ENCODE measurements around the gene MCOLN2. TPM values are rescaled to one million over a fixed set of nuclear protein-coding genes. Genes with fewer than 3 reads are reported as not detected.
A peak's percentile ranks its signal among the peaks of the same experiment; 100 is the strongest.

MCOLN2 gene
- total and polyA plus RNA-seq, 2 of the 4 experiments (the other 2 are of a cell fraction) = 0.43 to 0.54 TPM

DNA sequence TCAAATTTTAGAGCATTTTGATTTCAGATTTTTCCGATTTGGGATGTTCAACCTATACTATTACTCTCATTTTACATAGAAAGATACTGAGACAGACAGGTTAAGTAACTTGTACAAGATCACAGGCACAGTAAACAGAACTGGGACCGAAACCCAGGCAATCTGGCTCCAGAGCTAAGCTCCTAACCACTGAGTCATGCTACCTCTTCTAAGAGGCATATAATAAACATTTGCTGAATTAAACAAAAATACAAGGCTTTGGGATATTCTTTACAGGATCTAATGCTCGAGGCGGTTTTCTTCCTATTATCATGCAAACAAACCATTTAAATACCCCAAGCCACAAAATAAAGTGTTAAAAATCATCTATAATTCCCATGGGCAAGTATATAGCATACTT is 50.3 kb downstream of the MCOLN2 start:
- Histone ChIP-seq H3K27ac (ENCODE audit: insufficient read depth, low read length) (peak overlapping the region; percentile 22; the same call in 1 of the 2 replicates), H3K4me2 (ENCODE audit: low read depth, low read length) (peak overlapping the region; percentile 19; the same call in 1 of the 2 replicates), H3K9me3 (ENCODE audit: control insufficient read depth, insufficient read depth, low read length) (peaks cover 2% of the 10 kb centered on the region; the same call in 1 of the 2 replicates), H3K27me3 (ENCODE audit: control insufficient read depth, insufficient read depth, low read length) (peaks cover 2% of the 10 kb centered on the region; the same call in 1 of the 2 replicates), H3K79me1 (ENCODE audit: low read depth in 1 of 2, low read length in 2 of 2) (no peaks in the 10 kb centered on the region), H3K9ac (ENCODE audit: low read depth, low read length) (no peak overlapping the region), H3K14ac (replicated peaks; ENCODE audit: low read depth, low read length) (no peak overlapping the region), H2AK5ac (ENCODE audit: low read depth, low read length) (no peak overlapping the region), H2BK15ac (ENCODE audit: low read depth, low read length) (no peak overlapping the region), H3K23ac (ENCODE audit: low read depth, low read length) (no peak overlapping the region), H3K36me3 (ENCODE audit: control insufficient read depth, insufficient read depth, low read length) (no peaks in the 10 kb centered on the region), H3K4me3 (ENCODE audit: insufficient read depth, low read depth, low read length) (no peak overlapping the region), H2BK20ac (ENCODE audit: low read depth, low read length) (no peak overlapping the region), H2BK5ac (ENCODE audit: low read depth, low read length, poor library complexity, severe bottlenecking) (peak overlapping the region; percentile 30), H2AFZ (replicated peaks; ENCODE audit: low read length, poor library complexity) (no peak overlapping the region), H4K91ac (ENCODE audit: insufficient read depth, low read depth, low read length) (no peak overlapping the region), H4K20me1 (ENCODE audit: insufficient read depth, low read length) (0 out of 2 replicates have a peak, but pooled peaks cover 3% of the 10 kb centered on the region), H3K4ac (ENCODE audit: low read depth, low read length) (no peak overlapping the region), H2BK120ac (ENCODE audit: low read depth, low read length) (no peak overlapping the region), H2AK9ac (replicated peaks; ENCODE audit: low read depth, low read length, poor library complexity) (no peak overlapping the region), H3K18ac (ENCODE audit: low read depth, low read length) (peak overlapping the region; percentile 14; the same call in 1 of the 2 replicates), H4K8ac (ENCODE audit: low read depth in 2 of 2, low read length in 2 of 2) (no peak overlapping the region), H3K9me1 (ENCODE audit: insufficient read depth, low read length) (peaks cover 8% of the 10 kb centered on the region), H3K56ac (ENCODE audit: extremely low read depth, insufficient read depth, low read length) (no peak overlapping the region), H3K4me1 (ENCODE audit: control insufficient read depth, insufficient read depth, low read length) (peaks cover 9% of the 10 kb centered on the region), H4K5ac (ENCODE audit: low read depth, low read length) (no peak overlapping the region)
- WGBS, 2 experiments (ENCODE audit: extremely low coverage in 2 of 2, insufficient read length in 1 of 2) = 80% methylated on average over 1 of the region's 4 CpGs; no CpG with 5 or more reads in 1 of the 2 experiments
- ATAC-seq (ENCODE audit: low read depth) (peak; percentile 21; the same call in 1 of the 2 replicates), DNase-seq (peak; percentile 68)
- BruUV-seq (replicated peaks) = no TSS peak
- intact Hi-C loops (cut with micrococcal nuclease) (no loop called here), dilution Hi-C loops (cut with HindIII; ENCODE audit: low sequenced_read_pairs, unreplicated experiment) (no loop called here), in situ Hi-C loops (cut with MboI; ENCODE audit: low sequenced_read_pairs) (loop anchor here (5.0 to 25.0 kb wide), 2 partner anchors 311 to 334 kb away; partner anchors contain the start of gene C1orf52)
- ChIA-PET POLR2A (ENCODE audit: unreplicated experiment) (no interaction called here), CTCF (interaction anchor here (0.6 to 1.3 kb wide), 6 partner anchors 11 to 312 kb away, joined by 3 to 5 read pairs (median 4); partner anchors contain the start of gene C1orf52)
- no peak; the same call in 1 of the 2 replicates for TF ChIP-seq FOS (IDR thresholded peaks at IDR 0.05; ENCODE audit: low read depth, low read length)
- TF ChIP-seq MXI1 (IDR thresholded peaks at IDR 0.05; ENCODE audit: borderline replicate concordance, low read depth, low read length) = no peak
- TF ChIP-seq POLR2A (IDR thresholded peaks at IDR 0.05; ENCODE audit: low read depth, low read length) = no peak
- no peak for TF ChIP-seq RAD21 (IDR thresholded peaks at IDR 0.05; ENCODE audit: low read length)
- TF ChIP-seq SMC3 (IDR thresholded peaks at IDR 0.05; ENCODE audit: low read depth, low read length) = no peak

All from IMR-90 (cell line).